NCI-H2196 (cell line): ENCODE data around the gene TREH.

ENCODE experiments used
- DNase-seq: peaks from one replicate; lab custom pipeline; 2025; ENCODE audit not compliant: unreplicated experiment; lab: John Stamatoyannopoulos, UW

TREH gene

GRCh38 chr11:118666371-118666770 is 13.1 kb downstream of the TREH start:
- DNase-seq, result no peak

DNA sequence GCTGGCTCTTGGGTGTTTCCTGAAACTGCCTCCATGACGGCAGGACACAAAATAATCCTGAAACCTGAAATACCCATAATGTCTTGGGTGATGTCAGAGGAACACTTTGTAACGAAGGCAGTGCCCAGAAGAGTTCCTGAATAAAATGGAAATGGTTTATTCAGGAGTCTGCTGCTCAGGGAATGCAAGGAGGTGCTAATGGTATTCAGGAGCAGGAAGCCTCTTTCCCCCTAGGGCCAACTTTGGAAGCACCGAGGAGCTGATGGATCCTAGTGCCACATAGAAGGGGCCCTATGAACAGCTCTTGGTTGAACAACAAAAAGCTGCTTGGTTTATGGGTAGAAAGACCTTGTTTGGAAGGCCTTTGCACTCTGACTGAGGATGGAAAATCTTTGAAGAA is 15.5 kb downstream of the TREH start:
- DNase-seq, result no peak

DNA sequence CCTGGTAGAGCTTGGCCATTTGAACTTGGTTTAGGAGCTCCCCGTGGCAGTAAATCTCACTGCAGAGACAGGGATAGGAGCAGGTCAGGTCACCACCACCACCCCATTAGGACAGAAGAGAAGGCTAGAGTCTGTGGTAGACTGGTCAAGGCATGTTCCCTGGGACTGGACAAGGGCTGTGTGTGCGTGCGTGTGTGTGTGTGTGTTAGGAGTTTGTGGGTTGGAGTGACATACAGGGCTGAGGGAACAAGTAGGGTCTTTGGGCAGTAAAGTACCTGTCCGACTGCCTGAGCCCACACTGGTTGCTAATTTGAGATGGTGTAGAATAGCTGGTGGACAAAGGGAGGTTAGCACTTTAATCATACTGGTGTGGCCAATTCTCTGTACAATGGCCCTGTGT is 16.1 kb downstream of the TREH start:
- DNase-seq, result no peak

GRCh38 chr11:118662401-118663271 is 16.8 kb downstream of the TREH start:
- no peak for DNase-seq

- DNase-seq, result no peak
These were observed 17.8 kb downstream of the TREH start for GRCh38 chr11:118661425-118662301.

- peak; percentile 56 for DNase-seq
These were observed 18.6 kb downstream of the TREH start for GRCh38 chr11:118660681-118661424.

DNA sequence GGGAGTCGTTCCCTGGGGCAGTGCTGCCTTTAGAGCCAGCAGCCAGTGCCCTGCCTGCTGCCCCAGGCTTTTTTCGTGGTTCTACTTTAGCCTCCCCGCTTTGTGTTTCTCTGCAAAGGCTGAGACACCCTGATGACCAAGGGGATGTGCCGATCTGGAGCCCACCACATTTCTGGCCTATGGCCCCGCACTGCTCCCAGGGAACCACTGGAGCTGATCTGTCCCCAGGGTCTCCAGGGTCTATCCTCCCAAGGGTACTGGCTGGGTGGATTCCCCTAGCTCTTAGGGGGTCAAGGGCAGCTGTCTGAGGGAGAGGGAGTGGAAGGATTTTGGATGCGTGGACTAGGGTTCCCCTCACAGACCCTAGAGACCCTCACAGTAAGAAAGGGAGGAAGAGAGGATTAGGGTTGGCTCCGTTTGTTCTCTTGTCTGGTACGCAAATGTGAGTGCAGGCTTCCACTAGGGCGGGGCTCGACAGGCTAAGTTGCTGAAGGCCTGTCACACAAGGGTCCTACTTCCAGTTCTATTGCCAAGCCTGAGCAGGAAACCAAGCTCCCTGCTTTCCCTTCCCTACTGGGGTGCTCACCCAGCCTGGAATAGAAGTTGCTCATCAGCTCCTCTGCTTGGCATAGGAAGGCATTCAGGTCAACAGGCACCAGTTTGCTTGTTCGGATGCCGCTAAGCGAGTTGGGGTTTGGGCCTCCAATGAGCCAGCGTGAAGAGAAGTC is 19.3 kb downstream of the TREH start:
- DNase-seq, result no peak

DNA sequence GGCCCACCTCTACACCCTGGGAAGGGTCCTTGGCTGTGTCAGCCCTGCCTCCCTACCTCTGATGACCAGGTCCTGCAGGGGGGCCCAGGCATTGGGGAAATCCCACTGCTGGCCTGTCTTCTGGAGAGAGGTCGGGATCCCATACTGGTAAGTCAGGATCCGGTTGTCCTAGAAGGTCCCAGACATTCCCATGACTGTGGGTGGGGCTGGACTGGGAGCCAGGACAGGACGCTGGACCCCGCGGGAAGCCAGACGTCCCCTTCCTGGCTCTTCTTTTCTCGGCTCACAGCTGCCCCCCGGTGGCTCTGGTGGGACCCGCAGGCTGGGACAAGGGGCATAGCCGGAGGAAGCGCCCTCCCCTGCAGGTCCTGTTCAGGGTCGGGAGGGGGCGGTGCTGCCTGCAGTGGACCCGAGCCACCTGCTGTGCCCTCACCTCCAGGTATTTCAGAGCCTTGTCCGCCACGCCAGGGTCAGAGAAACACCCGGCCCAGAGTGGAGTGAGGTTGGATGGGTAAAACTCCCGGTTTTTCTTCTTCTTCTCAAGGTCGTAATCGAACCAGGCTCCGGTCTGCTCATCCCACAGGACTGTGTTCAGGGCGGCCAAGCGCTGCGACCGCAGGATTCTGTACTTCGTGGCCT is 20.0 kb downstream of the TREH start:
- peak; percentile 92 for DNase-seq

- no peak for DNase-seq
These were observed 20.8 kb downstream of the TREH start for GRCh38 chr11:118658429-118659313.

- no peak for DNase-seq
These were observed 21.6 kb downstream of the TREH start for GRCh38 chr11:118657709-118658428.

DNA sequence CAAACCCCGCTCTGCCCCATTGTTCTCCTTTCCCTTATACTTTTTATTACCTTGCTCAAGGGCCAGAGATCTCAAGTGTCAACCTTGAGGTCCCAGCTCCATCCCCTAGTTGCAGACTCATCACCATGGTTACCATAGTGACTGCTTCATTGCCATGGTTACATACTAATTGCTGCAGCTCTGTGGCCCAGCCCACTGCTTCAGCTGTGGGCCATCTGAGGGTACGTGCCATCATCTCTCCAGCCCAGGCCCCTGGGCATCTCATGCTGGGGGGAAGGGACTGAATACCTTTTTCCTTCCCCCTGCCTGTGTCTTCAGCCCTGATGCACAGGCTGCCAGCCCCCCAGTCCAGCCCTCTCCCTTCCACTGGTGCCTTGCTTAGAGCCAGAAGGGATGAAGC is 22.2 kb downstream of the TREH start:
- no peak for DNase-seq

DNA sequence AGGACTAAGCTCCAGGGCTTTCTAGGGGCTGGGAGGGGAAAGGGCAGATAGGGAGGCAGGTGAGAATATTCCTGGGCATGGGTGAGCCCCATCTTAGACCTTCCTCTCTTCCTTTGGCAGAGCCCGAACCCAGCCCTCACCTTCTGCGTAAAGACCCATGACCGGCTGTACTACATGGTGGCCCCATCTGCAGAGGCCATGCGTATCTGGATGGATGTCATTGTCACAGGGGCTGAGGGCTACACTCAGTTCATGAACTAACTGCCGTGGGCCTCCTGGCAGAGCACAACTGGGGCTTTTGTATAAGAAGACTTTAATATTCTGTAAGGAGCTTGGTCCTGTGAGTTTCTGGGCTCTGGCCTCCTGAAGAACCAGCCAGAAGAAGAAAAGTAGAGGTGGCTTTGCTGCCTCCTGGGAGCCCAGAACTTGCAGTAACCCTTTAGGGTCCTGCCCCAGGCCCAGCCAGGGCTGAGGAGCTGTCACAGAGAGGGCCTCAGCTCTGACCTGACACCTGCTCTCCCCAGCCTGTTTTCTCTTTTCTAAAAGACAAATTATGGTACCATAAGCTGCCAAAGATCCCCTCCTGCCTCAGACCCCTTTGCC is 22.8 kb downstream of the TREH start:
- DNase-seq, result no peak

DNA sequence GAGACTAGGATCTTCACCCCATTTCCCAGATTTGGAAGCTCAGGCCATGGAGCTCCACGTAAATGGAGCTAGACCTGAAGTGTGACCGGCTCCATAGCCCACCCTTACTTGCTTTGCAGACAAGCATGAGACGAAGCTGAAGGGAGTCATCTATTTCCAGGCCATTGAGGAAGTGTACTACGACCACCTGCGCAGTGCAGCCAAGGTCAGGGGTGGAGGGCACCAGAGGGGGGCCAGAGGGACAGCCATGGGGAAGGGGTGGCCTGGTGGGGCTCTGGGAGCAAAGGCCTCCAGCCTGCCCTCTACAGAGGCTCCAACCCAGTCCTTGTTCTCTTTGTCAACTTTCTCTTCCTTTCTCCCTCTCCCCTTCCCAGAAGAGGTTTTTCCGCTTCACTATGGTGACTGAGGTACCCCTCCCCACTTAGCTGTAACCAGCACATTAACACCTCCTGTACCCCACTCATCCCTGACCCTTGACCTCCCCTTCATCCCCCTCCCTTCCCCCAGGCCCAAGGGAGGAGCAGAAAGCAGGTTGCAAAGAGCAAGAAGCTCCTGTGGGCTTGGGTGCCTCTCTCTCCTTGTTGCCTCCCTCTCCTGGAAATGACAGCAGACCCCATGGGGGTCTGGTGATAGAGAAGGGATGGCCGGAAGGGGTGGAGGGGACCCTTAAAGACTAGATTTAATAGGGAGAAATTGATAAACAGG is 23.8 kb downstream of the TREH start:
- DNase-seq, result no peak

DNA sequence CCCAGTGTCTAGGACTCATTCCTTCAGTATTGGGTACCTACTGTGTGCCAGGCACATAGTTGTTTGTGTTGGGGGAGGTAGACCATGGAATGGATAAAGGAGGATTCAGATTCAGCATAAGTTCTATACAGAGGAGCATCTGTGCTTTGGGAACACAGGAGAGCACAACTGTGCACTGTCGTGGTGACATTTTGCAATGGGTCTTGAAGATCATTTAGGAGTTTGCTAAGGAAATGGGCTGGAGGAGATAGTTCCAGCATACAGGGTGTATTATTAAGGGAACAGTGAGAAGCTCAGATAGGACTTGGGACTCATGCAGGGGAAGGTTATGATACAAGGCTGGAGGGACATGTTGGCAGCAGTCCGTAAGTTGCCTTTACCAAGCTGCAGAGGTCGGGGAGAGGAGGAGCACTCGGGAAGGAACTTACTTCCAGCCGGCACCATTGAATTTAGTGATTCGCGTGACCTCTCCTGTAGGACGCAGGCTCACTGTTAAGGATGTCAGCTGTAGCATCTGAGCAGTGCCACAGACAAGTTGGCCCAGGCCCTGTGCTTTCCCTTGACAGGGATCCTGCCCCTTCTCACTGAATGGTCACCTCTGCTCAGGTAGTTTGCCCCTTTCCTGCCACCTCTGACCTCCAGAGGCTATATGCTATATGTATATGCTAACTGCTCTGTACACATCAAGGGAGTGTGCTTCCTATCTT is 25.6 kb downstream of the TREH start:
- no peak for DNase-seq

DNA sequence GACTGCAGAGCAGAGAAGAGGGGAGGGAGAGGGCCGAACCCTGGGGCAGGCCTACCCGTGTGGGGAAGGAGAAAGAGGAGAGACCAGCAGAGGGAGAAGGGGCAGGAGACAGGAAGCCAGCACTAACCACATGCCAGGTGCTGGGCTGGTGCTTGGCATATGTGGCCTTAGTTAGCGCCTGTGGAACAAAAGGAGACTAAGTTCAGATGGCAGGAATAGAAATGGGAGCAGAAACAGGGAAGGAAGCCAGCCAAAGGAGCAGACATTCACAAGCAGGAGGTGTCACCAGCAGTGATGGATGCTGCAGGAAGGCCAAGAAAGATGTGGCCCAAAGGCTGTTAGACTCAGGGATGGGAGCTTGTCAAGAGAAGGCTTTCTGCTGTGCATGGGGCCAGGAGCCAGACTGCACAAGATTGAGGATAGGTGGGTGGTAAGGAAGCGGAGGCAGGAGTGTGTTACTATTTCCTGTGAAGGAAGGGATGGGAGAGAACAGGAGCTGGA is 26.7 kb downstream of the TREH start:
- peak; percentile 44 for DNase-seq

DNA sequence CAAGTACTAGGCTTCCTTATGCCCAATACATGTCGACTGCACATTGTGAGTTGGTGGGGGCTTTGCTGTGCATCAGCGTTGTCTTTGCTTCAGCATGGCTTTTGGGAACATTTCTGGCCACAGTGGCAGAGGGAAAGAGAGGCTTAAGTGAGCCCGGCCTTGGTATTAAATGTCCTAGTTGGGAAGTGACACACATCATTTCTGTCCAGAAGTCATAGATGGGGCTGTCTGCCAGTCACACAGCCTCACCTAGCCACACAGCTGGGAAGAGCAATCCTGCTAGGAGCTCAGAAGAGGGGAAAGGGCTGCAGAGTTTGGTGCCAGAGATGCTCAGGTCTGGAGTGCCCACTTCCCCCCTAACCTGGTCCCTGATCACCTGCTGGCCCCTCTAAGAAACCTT is 27.6 kb downstream of the TREH start:
- no peak for DNase-seq

DNA sequence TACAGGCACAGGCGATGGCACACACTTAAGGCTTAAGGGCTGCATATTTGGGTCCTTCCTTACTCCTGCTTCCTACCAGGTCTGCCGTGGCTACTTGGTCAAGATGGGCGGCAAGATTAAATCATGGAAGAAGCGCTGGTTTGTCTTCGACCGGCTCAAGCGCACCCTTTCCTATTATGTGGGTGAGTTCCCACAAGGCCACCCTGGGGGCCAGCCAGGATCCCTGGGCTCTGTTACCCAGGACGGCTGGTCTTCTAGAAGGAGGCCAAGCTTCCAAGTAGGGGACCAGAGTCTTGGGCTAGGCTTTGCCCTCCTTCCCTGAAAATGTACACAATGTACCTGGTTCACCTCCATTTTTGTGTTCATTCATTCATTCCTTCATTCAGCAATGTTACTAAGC is 29.1 kb downstream of the TREH start:
- no peak for DNase-seq
